Islet precursor cell (in vitro differentiated cells): ENCODE data around the gene SLC22A13.
"Not testable (repeated sequence)": the region's sequence is repeated elsewhere in the genome, so short reads cannot be mapped to it uniquely, and the experiment has no call there.

ENCODE experiments used
- DNase-seq: peaks from one replicate; pipeline ENCODE4 v3.0.0-alpha.2; 2018

Gene SLC22A13, protein sequence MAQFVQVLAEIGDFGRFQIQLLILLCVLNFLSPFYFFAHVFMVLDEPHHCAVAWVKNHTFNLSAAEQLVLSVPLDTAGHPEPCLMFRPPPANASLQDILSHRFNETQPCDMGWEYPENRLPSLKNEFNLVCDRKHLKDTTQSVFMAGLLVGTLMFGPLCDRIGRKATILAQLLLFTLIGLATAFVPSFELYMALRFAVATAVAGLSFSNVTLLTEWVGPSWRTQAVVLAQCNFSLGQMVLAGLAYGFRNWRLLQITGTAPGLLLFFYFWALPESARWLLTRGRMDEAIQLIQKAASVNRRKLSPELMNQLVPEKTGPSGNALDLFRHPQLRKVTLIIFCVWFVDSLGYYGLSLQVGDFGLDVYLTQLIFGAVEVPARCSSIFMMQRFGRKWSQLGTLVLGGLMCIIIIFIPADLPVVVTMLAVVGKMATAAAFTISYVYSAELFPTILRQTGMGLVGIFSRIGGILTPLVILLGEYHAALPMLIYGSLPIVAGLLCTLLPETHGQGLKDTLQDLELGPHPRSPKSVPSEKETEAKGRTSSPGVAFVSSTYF

DNA sequence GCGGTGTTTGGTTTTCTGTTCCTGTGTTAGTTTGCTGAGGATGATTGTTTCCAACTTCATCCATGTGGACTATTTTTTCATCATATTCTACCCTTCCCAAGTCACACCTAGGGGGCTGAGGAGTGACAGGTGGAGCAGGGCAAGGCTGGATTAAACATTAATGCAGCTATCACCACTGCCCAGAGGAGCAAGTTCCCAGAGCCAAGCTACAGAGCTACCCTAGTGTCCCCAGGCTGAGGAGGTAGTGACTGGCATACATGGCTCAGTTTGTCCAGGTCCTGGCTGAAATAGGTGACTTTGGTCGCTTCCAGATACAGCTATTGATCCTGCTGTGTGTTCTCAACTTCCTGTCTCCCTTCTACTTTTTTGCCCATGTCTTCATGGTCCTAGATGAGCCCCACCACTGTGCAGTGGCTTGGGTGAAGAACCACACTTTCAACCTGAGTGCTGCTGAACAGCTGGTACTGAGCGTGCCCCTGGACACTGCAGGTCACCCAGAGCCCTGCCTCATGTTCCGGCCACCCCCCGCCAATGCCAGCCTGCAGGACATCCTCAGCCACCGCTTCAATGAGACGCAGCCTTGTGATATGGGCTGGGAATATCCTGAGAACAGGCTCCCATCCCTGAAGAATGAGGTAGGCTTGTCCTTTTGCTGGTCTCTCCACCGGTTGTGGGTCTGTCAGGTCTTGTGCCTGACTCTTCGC lies at the start of gene SLC22A13:
Gene SLC22A13 (plus strand): TSS at position 209 of the 704 bp plus-strand sequence. CDS start 49 bp downstream, at position 258.
- DNase-seq: no peak

DNA sequence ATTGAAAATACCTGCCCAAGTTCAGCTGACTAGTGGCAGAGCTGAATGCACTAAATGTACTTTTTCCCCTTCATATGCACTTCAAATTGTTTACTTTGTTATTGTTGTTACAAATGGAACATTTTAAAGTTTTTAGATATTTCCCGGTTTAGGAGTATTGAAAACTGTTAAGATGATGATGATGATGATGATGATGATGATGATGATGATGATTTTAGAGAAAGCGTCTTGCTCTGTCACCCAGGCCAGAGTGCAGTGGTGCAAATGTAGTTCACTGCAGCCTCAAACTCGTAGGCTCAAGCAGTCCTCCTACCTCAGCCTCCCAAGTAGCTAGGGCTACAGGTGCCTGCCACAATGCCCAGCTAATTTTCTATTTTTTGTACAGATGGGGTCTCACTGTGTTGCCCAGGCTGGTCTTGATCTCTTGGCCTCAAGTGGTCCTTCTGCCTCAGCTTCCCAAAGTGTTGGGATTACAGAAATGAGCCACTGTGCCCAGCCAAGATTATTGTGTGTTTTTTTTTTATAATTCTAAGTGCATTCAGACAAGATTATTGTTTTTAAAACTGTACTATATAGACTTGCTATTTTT lies 45.9 kb upstream of the SLC22A13 start:
- DNase-seq: no peak

DNA sequence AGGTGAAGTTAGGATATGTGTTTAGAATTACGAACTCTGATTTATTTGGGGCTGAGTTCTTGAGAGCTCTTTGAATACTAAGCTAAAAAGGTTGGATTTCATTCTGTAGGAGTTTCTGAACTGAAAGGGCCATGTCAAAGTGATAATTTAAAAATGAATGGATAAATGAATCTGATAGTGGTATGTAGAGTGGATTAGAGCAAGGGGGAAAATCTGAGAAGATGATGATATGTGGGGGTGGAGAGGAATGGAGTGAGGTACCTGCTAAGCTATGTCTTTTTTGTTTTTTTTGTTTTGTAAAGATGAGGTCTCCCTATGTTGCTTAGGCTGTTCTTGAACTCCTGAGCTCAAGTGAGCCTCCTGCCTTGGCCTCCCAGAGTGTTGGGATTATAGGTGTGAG lies 44.6 kb upstream of the SLC22A13 start:
- no peak for DNase-seq

DNA sequence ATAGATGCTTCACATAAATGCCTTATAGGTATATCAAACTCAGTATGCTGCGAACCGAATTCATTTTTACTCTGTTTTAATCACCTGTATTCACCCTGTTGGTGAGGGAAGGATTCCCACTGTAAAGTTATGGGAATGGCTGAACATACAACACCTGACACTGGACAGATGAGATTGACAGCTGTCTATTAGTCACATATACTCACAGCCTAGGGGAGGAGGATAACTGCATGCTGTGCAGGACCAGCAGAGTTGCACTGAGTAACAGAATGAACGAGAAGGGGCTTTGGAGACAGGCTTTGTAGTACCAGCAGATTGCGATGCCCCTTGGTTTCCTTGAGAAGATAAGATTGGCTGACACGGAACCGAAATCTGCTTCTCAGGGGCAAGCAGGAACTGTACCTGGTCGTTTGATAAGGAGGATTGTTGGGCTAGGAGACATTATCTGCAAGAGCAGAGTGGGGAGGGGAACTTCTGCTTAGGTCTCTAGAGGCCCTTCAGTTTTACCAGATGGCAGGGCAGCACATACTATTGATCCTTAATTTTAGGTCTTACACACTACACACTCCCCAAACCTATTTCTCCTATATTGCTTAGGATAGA lies 43.5 kb upstream of the SLC22A13 start:
- DNase-seq: no peak

DNA sequence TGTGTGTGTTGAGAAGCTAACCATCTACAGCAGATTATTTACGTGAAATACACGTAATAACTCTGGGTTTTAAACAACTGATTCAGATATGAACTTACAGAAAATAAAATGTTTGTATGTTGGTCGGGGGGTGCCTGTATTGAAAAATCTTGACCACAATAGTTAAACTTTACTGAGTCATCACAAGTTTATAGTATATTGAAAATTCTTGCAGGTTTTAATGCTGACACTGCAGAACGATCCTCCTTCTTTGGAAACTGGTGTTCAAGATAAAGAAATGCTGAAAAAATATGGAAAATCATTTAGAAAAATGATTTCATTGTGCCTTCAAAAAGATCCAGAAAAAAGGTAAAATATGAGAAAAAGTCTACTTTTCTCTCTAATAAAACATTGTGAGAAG lies 41.3 kb upstream of the SLC22A13 start:
- no peak for DNase-seq

DNA sequence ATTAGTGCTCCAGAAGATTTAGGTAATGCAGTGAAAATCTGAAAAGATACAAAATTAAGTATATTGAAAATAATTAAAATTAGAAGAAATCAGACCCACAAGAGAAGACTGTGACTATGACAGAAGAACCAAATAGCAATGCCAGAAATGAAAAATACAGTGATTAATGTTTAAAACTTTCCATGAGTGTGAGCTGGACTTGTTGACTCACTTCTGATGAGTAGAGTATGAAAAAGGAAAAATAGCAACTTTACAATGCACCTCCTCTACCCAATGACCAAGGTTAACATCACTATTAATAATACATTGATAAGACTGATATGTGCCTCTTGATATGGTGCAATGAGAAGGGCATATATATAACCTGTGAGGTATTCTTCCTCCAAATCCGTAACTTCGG lies 39.3 kb upstream of the SLC22A13 start:
- DNase-seq: no peak

DNA sequence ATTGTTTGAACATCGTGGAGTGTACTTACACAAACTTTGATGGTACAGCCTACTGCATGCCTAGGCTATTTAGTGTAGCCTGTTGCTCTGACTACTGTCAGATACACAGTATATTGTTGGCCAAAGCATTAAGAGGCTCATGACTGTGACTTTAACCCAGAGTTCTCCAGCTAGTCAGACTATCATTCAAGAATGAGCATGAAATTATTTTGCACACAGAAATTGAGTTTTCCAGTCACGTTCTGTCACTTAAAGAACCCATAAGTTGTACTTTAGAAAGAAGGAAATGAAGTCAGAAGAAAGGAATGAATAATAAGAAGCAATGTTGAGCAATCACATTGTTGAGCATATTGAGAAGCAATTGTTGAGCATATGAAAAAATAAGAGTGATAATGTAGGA lies 37.6 kb upstream of the SLC22A13 start:
- DNase-seq: no peak

DNA sequence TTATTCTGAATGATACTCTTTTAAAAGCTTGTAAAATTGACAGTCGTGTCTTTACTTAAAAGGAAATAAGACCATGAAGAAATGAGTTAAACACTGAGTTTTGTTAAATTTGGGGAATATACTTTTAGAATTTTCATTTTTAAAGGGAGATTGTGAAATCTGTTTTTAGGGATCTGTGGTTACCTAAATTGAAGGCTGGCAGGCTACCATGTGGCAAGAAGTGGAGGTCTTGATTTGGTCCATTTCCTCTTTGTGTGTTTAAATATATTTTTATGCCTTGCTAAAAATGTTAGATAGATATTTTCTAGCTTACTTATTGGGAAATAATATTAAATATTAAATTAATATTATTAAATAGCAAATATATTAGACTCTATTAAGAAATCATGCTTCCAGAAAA lies 36.6 kb upstream of the SLC22A13 start:
- DNase-seq: no peak

DNA sequence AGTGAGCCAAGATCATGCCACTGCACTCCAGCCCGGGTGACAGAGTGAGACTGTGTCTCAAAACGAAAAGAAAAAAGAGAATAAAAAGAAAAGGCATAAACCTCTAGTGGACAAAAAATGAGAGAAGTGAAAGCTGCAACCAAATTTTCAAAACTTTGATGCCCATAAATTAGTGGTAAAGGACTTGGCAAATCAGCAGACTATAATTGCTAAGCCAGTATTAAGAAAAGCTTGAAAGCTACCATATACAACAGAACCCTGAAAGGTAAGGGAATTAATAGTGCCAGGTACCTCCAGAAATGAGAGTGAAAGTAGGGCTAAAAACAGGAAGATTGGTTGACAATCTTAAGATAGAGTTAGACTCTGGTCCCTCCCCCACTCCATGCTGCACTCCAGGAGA lies 32.9 kb upstream of the SLC22A13 start:
- DNase-seq: no peak

DNA sequence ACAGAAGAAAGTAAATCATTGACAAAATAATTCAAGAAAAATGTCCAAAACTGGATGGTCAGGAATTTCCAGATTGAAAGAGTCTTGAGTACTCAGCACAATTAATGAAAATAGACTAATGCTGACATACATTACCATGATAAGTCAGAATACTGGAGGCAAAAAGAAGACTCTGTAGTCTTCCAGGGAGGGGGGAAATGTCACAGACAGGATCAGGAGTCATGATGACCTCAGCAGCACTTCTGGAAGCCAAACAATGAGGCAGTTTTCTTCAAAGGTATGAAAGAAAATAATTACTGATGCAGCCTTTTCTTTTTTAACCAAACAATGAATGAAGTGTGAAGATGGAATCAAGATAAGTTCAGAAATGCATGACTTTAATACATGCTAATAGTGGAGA lies 30.1 kb upstream of the SLC22A13 start:
- DNase-seq: no peak

DNA sequence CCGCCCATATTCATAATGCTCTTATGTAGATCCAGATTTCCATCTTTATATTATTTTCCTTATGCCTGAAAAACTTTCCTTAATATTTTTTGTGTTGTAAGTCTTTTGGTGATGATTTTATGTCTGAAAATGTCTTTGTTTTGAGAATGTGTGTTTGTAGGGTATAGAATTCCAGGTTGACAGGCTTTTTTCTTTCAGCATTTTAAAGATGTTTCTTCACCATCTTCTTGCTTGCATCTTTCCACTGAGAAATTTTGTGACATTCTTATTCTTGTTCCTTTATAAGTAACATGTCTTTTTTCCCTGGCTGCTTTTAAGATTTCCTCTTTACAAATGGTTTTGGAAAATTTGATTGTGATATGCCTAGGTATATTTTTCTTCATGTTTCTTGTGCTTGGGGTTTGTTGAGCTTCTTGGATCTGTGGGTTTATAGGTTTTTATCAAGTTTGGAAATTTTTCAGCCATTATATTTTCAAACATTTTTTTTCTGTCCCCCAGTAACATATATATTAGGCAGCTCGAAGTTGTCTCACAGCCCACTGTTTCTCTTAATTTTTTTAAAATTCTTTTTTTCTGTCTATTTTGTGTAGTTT lies 27.1 kb upstream of the SLC22A13 start:
- no peak for DNase-seq

DNA sequence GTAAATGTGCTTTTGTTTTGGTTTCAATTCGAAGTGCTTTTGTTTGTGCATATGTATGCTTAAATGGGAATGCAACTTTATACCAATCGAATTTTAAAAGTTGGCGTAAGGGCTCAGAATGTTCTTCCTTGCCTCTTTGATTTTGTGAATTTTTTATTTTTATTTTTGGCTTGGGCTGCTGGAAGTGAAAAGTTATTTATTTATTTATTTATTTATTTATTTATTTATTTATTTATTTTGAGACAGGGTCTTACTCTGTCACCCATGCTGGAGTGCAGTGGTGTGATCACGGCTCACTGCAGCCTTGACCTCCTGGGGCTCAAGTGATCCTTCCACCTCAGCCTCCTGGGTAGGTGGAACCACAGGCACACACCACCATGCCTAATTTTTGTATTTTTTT lies 22.8 kb upstream of the SLC22A13 start:
- DNase-seq: not testable (repeated sequence)

DNA sequence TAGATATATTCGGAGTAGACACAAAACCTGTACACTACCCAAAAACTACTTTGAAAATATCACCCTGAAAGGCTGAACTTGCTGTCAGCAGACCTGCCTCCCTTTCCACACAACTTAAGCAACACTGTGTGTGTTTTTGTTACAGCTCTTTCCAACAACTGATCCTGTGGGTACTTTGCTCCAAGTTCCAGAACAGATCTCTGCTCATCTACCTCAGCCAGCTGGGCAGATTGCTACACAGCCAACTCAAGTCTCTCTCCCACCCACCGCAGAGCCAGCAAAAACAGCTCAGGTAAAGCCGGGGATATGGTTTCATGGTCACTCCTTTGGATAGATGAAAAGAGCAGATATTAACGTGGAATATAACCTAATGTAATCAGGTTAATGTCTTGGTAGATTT lies 19.7 kb upstream of the SLC22A13 start:
- no peak for DNase-seq

DNA sequence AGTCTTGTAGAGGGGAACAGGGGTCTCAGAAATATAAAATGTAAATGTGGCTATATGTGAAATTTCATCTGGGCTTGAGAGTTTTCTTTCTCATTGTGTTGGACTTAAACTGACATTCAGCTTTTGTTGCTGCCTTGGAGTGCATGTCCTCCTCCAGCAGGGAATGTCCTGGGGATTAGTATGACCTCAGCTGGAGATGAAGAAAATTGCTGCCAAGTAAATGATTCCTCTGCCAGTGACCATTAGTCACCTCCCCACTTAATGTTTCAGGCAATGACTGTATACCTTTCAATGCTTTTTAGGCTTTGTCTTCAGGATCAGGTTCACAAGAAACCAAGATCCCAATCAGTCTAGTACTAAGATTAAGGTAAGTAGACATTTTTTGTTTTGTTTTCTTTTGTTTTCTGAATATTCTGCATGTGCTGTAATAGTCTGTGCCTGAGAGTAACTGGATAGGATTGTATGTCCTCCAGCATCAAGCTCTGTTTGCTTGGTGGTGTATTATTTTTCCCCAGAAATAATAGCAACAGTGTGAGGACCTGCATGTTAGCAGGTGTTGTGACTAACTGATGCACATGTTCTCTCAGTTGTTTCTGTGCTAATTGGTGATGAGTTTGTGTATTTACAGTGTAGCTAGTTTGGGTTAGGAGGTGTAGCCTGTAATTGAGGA lies 18.1 kb upstream of the SLC22A13 start:
- DNase-seq: peak; percentile 63

DNA sequence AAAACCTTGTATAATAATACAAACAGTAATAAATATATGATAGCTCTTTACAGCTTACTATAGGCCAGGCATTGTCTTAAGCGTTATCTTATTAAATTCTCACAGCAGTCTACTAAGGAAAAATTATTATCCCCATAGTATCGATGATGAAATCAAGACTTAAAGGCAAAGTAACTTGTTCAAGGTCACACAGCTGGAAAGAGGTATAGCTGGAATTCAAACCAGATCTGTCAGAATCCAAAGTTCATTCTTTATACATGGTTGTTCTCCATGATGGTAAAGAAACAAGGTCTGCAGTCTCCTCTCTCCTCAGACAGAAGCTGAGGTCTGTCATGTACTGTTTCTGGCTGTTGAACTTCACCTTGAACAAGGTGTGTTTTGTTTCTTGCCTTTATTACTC lies 15.4 kb upstream of the SLC22A13 start:
- DNase-seq: no peak

DNA sequence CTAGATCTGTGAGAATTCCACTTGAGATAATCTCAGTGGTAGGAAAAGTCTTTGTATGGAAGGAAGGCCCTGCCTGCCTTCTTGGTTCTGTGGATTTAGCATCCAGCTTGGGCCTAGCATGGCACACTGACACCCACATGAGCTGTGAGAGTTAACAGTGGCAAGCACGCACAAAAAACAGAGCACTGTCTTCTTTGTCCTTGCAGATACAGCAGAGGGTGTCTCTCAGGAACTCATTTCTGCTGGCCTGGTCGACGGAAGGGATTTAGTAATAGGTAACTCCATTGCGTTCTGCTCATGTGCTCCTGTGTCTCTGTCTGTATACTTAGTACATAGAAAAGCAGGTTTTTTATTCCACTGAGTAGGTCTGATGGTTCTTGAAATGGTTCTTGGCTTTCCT lies 14.4 kb upstream of the SLC22A13 start:
- DNase-seq: no peak

DNA sequence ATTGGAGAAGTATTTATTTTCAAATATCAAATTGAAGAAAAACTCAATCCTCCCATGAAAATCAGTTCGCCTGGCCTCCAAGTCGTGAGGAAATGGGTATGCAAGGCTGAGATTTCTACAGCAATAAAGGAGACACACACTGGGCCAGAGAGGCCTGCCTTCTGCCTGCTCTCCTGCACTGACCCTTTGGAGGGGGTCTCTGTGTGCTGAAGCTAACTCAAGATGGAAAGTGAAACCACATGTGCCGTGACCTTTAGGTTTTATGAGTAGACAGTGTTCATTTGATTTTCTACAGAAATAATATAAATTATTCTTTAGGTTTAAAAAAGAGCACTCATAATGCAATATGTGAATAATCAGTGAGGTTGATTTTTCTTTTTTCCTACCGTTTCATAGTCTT lies 11.9 kb upstream of the SLC22A13 start:
- no peak for DNase-seq

DNA sequence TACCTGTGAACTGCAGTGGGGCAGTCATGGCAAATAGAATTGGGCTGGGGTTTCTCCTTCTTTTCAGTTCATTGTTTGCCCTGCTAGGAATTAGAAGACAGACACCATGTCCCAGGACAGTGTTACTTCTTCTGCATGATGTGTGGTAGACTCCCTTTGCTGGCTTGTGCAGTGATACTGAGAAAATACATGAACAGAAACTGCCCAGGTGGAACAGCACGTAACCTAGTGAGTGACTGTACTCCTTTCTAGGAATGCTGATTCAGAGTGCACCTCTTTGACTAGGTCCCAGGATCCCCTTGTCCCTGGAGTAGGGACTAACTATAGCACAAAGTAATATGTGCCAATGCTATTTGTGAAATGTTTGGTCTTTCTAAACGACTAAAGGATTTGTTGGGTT lies 10.7 kb upstream of the SLC22A13 start:
- DNase-seq: no peak

DNA sequence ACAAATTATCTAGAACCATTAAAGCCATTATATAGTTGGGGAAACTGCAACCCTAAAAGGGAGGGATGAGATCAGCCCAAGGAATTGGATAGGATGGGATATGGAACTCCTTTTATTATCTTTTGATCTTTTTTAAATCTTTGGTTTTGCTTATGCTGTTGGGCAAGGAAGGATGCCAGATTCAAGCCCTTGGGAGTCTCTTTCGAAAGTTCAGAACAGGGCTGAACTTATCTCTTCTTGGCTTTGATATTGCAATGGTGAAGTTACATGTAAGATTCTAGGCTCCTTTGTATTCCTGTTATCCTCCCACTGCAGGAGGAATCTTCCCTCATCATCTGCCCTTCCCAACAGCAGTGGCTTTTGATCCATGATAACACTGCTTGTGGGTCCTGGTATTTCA lies 10.0 kb upstream of the SLC22A13 start:
- DNase-seq: no peak

DNA sequence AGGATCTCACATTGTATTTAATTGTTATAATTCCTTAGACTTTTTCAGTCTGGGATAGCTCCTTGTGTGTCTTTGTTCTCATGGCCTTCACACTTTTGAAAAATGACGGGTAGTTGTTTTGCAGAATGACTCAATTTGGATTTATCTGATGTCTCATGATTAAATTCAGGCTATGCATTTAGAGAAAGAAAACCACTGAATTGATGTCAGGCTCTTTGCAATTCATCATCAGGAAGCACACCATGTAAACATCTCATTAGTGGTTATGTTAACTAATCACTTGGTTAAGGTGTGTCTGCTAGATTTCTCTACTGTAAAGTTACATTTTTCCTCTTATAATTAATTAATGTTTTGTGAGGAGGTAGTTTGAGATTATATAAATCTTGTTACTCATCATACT lies 8.0 kb upstream of the SLC22A13 start:
- DNase-seq: no peak

DNA sequence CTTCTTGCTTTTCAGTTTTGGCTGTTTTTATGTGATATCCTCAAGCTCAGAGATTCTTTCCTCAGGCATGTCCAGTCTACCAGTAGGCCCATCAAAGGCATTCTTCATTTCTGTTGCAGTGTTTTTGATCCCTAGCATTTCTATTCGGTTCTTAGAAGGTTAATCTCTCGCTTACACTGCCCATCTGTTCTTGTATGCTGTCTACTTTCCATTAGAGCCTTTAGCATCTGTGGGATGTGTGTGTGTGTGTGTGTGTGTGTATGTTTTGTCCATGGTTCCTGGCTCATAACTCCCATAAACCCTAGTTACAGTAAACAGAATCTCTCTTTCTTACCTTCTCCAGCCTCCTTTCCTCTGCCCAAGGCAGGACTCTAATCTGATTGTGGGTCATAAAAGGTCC lies 5.1 kb upstream of the SLC22A13 start:
- no peak for DNase-seq

DNA sequence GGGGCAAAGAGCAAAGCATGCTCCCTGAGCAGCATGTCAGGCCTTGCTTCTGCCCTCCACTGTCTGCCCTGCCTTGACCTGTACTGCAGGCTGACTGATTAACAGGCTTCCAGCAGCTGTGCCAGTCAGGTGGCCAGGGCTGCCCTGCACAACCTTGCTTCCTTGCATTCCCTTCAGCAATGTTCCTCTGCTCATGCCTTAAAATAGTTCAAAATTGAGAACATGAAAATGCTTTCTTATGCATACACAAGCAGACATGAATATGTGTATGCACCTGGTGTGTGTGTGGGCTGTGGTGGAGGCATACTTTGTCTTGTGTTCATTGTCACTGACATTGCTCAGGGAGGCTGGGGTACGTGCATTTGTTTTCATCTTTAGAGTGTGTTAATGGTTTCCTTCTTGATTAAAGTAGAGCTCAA lies 1.2 kb upstream of the SLC22A13 start:
- DNase-seq: no peak
